ENCODE measurements around the gene AMBN.
A peak's percentile ranks its signal among the peaks of the same experiment; 100 is the strongest.

AMBN gene

GRCh38 chr4:70624226-70624793 is 32.3 kb downstream of the AMBN start:
- no peaks in the 10 kb centered on the region for H3K79me2 ChIP-seq (ENCODE audit: control insufficient read depth, low read length)

GRCh38 chr4:70627620-70628019 is 35.6 kb downstream of the AMBN start:
- Histone ChIP-seq H3F3A (ENCODE audit: control insufficient read depth, insufficient read depth) (peaks cover 10% of the 10 kb centered on the region), H3K4me2 (ENCODE audit: low read length) (no peak overlapping the region), H3K27ac (ENCODE audit: low read depth, low read length) (no peak overlapping the region), H3K4me1 (ENCODE audit: control insufficient read depth, low read length) (peaks cover 28% of the 10 kb centered on the region), H3K9me3 (ENCODE audit: control insufficient read depth, insufficient read depth, low read length) (no peaks in the 10 kb centered on the region), H3K36me3 (ENCODE audit: control insufficient read depth, low read length) (no peaks in the 10 kb centered on the region), H3K9me2 (replicated peaks; ENCODE audit: control insufficient read depth, low read length) (no peaks in the 10 kb centered on the region), H4K20me1 (ENCODE audit: control insufficient read depth, insufficient read depth, low read depth, low read length) (no peaks in the 10 kb centered on the region), H3K79me2 (ENCODE audit: control insufficient read depth, low read length) (no peaks in the 10 kb centered on the region), H3K4me3 (ENCODE audit: low read length) (no peak overlapping the region), H3K27me3 (ENCODE audit: control insufficient read depth, low read length) (no peaks in the 10 kb centered on the region)
- TF ChIP-seq CTCF (IDR thresholded peaks at IDR 0.05; ENCODE audit: low read depth, low read length, poor library complexity, severe bottlenecking) (no peak), EZH2phosphoT487 (IDR thresholded peaks at IDR 0.05; ENCODE audit: borderline replicate concordance, low read length) (no peak)

More at GRCh38 chr4:70624226-70624793, 32.3 kb downstream of the AMBN start:
- Histone ChIP-seq H3K27me3 (ENCODE audit: control insufficient read depth, low read length) (no peaks in the 10 kb centered on the region), H4K20me1 (ENCODE audit: control insufficient read depth, insufficient read depth, low read depth, low read length) (no peaks in the 10 kb centered on the region), H3K27ac (ENCODE audit: low read depth, low read length) (no peak overlapping the region), H3K9me3 (ENCODE audit: control insufficient read depth, insufficient read depth, low read length) (no peaks in the 10 kb centered on the region), H3K4me1 (ENCODE audit: control insufficient read depth, low read length) (peaks cover 17% of the 10 kb centered on the region), H3K36me3 (ENCODE audit: control insufficient read depth, low read length) (no peaks in the 10 kb centered on the region), H3F3A (ENCODE audit: control insufficient read depth, insufficient read depth) (peaks cover 12% of the 10 kb centered on the region), H3K4me3 (ENCODE audit: low read length) (no peak overlapping the region), H3K4me2 (ENCODE audit: low read length) (no peak overlapping the region), H3K9me2 (replicated peaks; ENCODE audit: control insufficient read depth, low read length) (no peaks in the 10 kb centered on the region)
- TF ChIP-seq CTCF (IDR thresholded peaks at IDR 0.05; ENCODE audit: low read depth, low read length, poor library complexity, severe bottlenecking) (no peak), EZH2phosphoT487 (IDR thresholded peaks at IDR 0.05; ENCODE audit: borderline replicate concordance, low read length) (no peak)

GRCh38 chr4:70628444-70628843 is 36.4 kb downstream of the AMBN start, which contains the start of gene ENAM:
TSS of gene ENAM (plus strand) at chr4:70628744. CDS start at chr4:70629501, 757 bp downstream.
- no peaks in the 10 kb centered on the region for H3K36me3 ChIP-seq (ENCODE audit: control insufficient read depth, low read length)
- H4K20me1 ChIP-seq (ENCODE audit: control insufficient read depth, insufficient read depth, low read depth, low read length) = no peaks in the 10 kb centered on the region
- H3K27me3 ChIP-seq (ENCODE audit: control insufficient read depth, low read length) = no peaks in the 10 kb centered on the region
- H3K79me2 ChIP-seq (ENCODE audit: control insufficient read depth, low read length) = no peaks in the 10 kb centered on the region
- no peaks in the 10 kb centered on the region for H3K9me2 ChIP-seq (replicated peaks; ENCODE audit: control insufficient read depth, low read length)
- peaks cover 28% of the 10 kb centered on the region for H3K4me1 ChIP-seq (ENCODE audit: control insufficient read depth, low read length)
- 0 out of 2 replicates have a peak within 1 kb of the TSS, but pooled peaks have one; percentile 3 for H3K4me3 ChIP-seq (ENCODE audit: low read length)
- TF ChIP-seq EZH2phosphoT487 (IDR thresholded peaks at IDR 0.05; ENCODE audit: borderline replicate concordance, low read length) = no peak
- TF ChIP-seq CTCF (IDR thresholded peaks at IDR 0.05; ENCODE audit: low read depth, low read length, poor library complexity, severe bottlenecking) = no peak
- 0 out of 2 replicates have a peak, but pooled peaks cover 8% of the 10 kb centered on the region for H3F3A ChIP-seq (ENCODE audit: control insufficient read depth, insufficient read depth)
- peak within 1 kb of the TSS; percentile 36 for H3K4me2 ChIP-seq (ENCODE audit: low read length)
- no peak within 1 kb of the TSS for H3K27ac ChIP-seq (ENCODE audit: low read depth, low read length)
- H3K9me3 ChIP-seq (ENCODE audit: control insufficient read depth, insufficient read depth, low read length) = no peaks in the 10 kb centered on the region

All from DOHH2 (cell line).